ENCODE data around the gene NEB. TPM values are rescaled to one million over a fixed set of nuclear protein-coding genes. Genes with fewer than 3 reads are reported as not detected.
"Not testable (repeated sequence)": the region's sequence is repeated elsewhere in the genome, so short reads cannot be mapped to it uniquely, and the experiment has no call there.

NEB gene
- total and polyA plus RNA-seq, 7 experiments from 2014 or later: 0.14 to 1.9 (median 0.75) TPM

- DNase-seq; H3K4me3 Mint-ChIP-seq; H3K4me1 Mint-ChIP-seq; CTCF ChIA-PET; H3K9me3 Mint-ChIP-seq; H3K4me1 ChIP-seq (ENCODE audit: control insufficient read depth in 2 of 2, insufficient read depth in 2 of 2, low read length in 2 of 2); H3K36me3 Mint-ChIP-seq; POLR2A ChIA-PET; H3K27me3 Mint-ChIP-seq; ATAC-seq; H3K27ac ChIP-seq (ENCODE audit: low read depth, low read length); intact Hi-C loops (cut with micrococcal nuclease); H3K9me3 ChIP-seq (ENCODE audit: control insufficient read depth in 2 of 3, low read length in 3 of 3); H3K27me3 ChIP-seq (ENCODE audit: control insufficient read depth in 2 of 2, insufficient read depth in 2 of 2, low read length in 2 of 2); H3K4me3 ChIP-seq (ENCODE audit: low read length); H3K36me3 ChIP-seq (ENCODE audit: control insufficient read depth in 2 of 3, insufficient read depth in 3 of 3, low read length in 3 of 3); H3K27ac Mint-ChIP-seq: not testable (repeated sequence)
Measured at GRCh38 chr2:151607459-151608424, 126.5 kb downstream of the NEB start.

DNA sequence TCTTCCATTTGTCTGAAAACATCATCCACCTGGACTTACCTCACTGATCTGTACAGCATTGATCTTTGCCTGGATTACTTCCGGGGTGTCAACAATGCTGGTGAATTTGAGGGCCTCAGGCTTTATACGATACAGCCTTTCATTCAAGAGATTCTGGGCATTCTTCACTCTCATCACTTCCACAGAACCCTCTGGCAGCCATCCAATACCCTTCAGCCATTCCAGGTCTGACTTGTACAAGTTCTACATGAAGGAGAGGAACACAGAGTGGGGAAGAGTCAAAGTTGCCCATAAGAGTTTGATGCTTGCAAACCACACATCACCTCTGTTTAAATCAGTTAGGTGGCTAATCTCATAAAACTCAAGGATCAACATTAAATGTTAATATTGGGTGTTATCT, 130.7 kb downstream of the NEB start:
- H3K9me3 ChIP-seq (ENCODE audit: control insufficient read depth in 2 of 3, low read length in 3 of 3); H3K36me3 ChIP-seq (ENCODE audit: control insufficient read depth in 2 of 3, insufficient read depth in 3 of 3, low read length in 3 of 3); H3K27me3 ChIP-seq (ENCODE audit: control insufficient read depth in 2 of 2, insufficient read depth in 2 of 2, low read length in 2 of 2); H3K27me3 Mint-ChIP-seq; H3K4me1 Mint-ChIP-seq; H3K27ac ChIP-seq (ENCODE audit: low read depth, low read length); H3K4me3 Mint-ChIP-seq; H3K4me3 ChIP-seq (ENCODE audit: low read length); H3K9me3 Mint-ChIP-seq; H3K36me3 Mint-ChIP-seq; DNase-seq; H3K4me1 ChIP-seq (ENCODE audit: control insufficient read depth in 2 of 2, insufficient read depth in 2 of 2, low read length in 2 of 2); intact Hi-C loops (cut with micrococcal nuclease); POLR2A ChIA-PET; ATAC-seq; CTCF ChIA-PET; H3K27ac Mint-ChIP-seq: not testable (repeated sequence)

GRCh38 chr2:151602402-151602801, 131.9 kb downstream of the NEB start:
- H3K36me3 ChIP-seq (ENCODE audit: control insufficient read depth in 2 of 3, insufficient read depth in 3 of 3, low read length in 3 of 3); H3K36me3 Mint-ChIP-seq; POLR2A ChIA-PET; CTCF ChIA-PET; H3K4me1 ChIP-seq (ENCODE audit: control insufficient read depth in 2 of 2, insufficient read depth in 2 of 2, low read length in 2 of 2); H3K9me3 ChIP-seq (ENCODE audit: control insufficient read depth in 2 of 3, low read length in 3 of 3); DNase-seq; H3K4me3 ChIP-seq (ENCODE audit: low read length); H3K4me1 Mint-ChIP-seq; H3K9me3 Mint-ChIP-seq; intact Hi-C loops (cut with micrococcal nuclease); H3K27ac ChIP-seq (ENCODE audit: low read depth, low read length); H3K27ac Mint-ChIP-seq; ATAC-seq; H3K27me3 ChIP-seq (ENCODE audit: control insufficient read depth in 2 of 2, insufficient read depth in 2 of 2, low read length in 2 of 2); H3K27me3 Mint-ChIP-seq; H3K4me3 Mint-ChIP-seq: not testable (repeated sequence)

- DNase-seq; H3K9me3 Mint-ChIP-seq; H3K4me1 Mint-ChIP-seq; H3K27me3 Mint-ChIP-seq; H3K4me3 Mint-ChIP-seq; intact Hi-C loops (cut with micrococcal nuclease); H3K4me1 ChIP-seq (ENCODE audit: control insufficient read depth in 2 of 2, insufficient read depth in 2 of 2, low read length in 2 of 2); H3K27ac ChIP-seq (ENCODE audit: low read depth, low read length); H3K27me3 ChIP-seq (ENCODE audit: control insufficient read depth in 2 of 2, insufficient read depth in 2 of 2, low read length in 2 of 2); CTCF ChIA-PET; H3K4me3 ChIP-seq (ENCODE audit: low read length); H3K27ac Mint-ChIP-seq; H3K9me3 ChIP-seq (ENCODE audit: control insufficient read depth in 2 of 3, low read length in 3 of 3); H3K36me3 Mint-ChIP-seq; H3K36me3 ChIP-seq (ENCODE audit: control insufficient read depth in 2 of 3, insufficient read depth in 3 of 3, low read length in 3 of 3); POLR2A ChIA-PET: not testable (repeated sequence)
- peak; percentile 83 for ATAC-seq
Measured at GRCh38 chr2:151601803-151602202, 132.5 kb downstream of the NEB start.

GRCh38 chr2:151596903-151597608, 137.2 kb downstream of the NEB start:
- H3K27me3 Mint-ChIP-seq; H3K4me1 ChIP-seq (ENCODE audit: control insufficient read depth in 2 of 2, insufficient read depth in 2 of 2, low read length in 2 of 2); DNase-seq; H3K27me3 ChIP-seq (ENCODE audit: control insufficient read depth in 2 of 2, insufficient read depth in 2 of 2, low read length in 2 of 2); CTCF ChIA-PET; POLR2A ChIA-PET; H3K4me3 ChIP-seq (ENCODE audit: low read length); H3K36me3 ChIP-seq (ENCODE audit: control insufficient read depth in 2 of 3, insufficient read depth in 3 of 3, low read length in 3 of 3); H3K4me1 Mint-ChIP-seq; intact Hi-C loops (cut with micrococcal nuclease); H3K9me3 Mint-ChIP-seq; ATAC-seq; H3K27ac Mint-ChIP-seq; H3K9me3 ChIP-seq (ENCODE audit: control insufficient read depth in 2 of 3, low read length in 3 of 3); H3K27ac ChIP-seq (ENCODE audit: low read depth, low read length); H3K36me3 Mint-ChIP-seq; H3K4me3 Mint-ChIP-seq: not testable (repeated sequence)

DNA sequence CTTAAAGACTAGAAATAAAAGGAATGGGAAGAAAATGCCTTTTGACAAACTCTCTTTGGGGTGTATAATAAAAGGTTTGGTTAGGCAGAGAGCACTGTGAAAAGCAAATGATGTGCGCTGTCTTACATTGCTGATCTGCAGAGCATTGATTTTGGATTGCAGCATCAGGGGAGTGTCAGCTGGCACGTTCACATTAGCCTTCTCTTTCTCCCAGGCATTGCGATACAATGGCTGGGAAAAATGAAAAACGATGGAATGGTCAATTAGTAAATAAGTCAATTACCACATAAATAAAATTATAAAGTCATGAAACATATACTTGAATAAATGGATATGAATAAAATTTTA, 142.4 kb downstream of the NEB start:
- H3K9me3 ChIP-seq (ENCODE audit: control insufficient read depth in 2 of 3, low read length in 3 of 3); H3K27ac ChIP-seq (ENCODE audit: low read depth, low read length); H3K27me3 Mint-ChIP-seq; H3K4me1 ChIP-seq (ENCODE audit: control insufficient read depth in 2 of 2, insufficient read depth in 2 of 2, low read length in 2 of 2); H3K36me3 ChIP-seq (ENCODE audit: control insufficient read depth in 2 of 3, insufficient read depth in 3 of 3, low read length in 3 of 3); CTCF ChIA-PET; H3K27ac Mint-ChIP-seq; intact Hi-C loops (cut with micrococcal nuclease); H3K4me1 Mint-ChIP-seq; H3K4me3 ChIP-seq (ENCODE audit: low read length); H3K4me3 Mint-ChIP-seq; POLR2A ChIA-PET; H3K9me3 Mint-ChIP-seq; ATAC-seq; H3K27me3 ChIP-seq (ENCODE audit: control insufficient read depth in 2 of 2, insufficient read depth in 2 of 2, low read length in 2 of 2); DNase-seq; H3K36me3 Mint-ChIP-seq: not testable (repeated sequence)

Data from naive thymus-derived CD4-positive, alpha-beta T cell (primary cell).